Measurements from ENCODE around the gene PAXIP1.

- TF ChIP-seq POLR2AphosphoS5 (IDR thresholded peaks at IDR 0.05; ENCODE audit: low read depth, low read length) (no peak), TAF1 (IDR thresholded peaks at IDR 0.05; ENCODE audit: borderline replicate concordance, insufficient read depth, low read length) (no peak), SIN3A (IDR thresholded peaks at IDR 0.05; ENCODE audit: borderline replicate concordance, insufficient read depth, low read length) (no peak)
- TF ChIP-seq, protein P1, sequence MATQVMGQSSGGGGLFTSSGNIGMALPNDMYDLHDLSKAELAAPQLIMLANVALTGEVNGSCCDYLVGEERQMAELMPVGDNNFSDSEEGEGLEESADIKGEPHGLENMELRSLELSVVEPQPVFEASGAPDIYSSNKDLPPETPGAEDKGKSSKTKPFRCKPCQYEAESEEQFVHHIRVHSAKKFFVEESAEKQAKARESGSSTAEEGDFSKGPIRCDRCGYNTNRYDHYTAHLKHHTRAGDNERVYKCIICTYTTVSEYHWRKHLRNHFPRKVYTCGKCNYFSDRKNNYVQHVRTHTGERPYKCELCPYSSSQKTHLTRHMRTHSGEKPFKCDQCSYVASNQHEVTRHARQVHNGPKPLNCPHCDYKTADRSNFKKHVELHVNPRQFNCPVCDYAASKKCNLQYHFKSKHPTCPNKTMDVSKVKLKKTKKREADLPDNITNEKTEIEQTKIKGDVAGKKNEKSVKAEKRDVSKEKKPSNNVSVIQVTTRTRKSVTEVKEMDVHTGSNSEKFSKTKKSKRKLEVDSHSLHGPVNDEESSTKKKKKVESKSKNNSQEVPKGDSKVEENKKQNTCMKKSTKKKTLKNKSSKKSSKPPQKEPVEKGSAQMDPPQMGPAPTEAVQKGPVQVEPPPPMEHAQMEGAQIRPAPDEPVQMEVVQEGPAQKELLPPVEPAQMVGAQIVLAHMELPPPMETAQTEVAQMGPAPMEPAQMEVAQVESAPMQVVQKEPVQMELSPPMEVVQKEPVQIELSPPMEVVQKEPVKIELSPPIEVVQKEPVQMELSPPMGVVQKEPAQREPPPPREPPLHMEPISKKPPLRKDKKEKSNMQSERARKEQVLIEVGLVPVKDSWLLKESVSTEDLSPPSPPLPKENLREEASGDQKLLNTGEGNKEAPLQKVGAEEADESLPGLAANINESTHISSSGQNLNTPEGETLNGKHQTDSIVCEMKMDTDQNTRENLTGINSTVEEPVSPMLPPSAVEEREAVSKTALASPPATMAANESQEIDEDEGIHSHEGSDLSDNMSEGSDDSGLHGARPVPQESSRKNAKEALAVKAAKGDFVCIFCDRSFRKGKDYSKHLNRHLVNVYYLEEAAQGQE (IDR thresholded peaks at IDR 0.05; ENCODE audit: insufficient read depth in 1 of 2, low read depth in 2 of 2, low read length in 2 of 2), result no peak
These were observed 17.7 kb downstream of the PAXIP1 start for GRCh38 chr7:154985230-154985629.

All from PFSK-1 (cell line).